ENCODE data around the gene UVRAG. TPM values are rescaled to one million over a fixed set of nuclear protein-coding genes. Genes with fewer than 3 reads are reported as not detected.

Gene UVRAG
- total RNA-seq, 1 donor from 2014 or later: 20.2 TPM

GRCh38 chr11:76172583-76172982, 357.6 kb downstream of the UVRAG start:
- no peaks in the 10 kb centered on the region for H3K36me3 Mint-ChIP-seq (ENCODE audit: unreplicated experiment)
- H3K4me3 Mint-ChIP-seq (ENCODE audit: unreplicated experiment): no peak overlapping the region
- no peak overlapping the region for H3K27ac Mint-ChIP-seq (ENCODE audit: unreplicated experiment)
- no peak for DNase-seq (ENCODE audit: extremely low spot score, unreplicated experiment)
- TF ChIP-seq, protein P1, sequence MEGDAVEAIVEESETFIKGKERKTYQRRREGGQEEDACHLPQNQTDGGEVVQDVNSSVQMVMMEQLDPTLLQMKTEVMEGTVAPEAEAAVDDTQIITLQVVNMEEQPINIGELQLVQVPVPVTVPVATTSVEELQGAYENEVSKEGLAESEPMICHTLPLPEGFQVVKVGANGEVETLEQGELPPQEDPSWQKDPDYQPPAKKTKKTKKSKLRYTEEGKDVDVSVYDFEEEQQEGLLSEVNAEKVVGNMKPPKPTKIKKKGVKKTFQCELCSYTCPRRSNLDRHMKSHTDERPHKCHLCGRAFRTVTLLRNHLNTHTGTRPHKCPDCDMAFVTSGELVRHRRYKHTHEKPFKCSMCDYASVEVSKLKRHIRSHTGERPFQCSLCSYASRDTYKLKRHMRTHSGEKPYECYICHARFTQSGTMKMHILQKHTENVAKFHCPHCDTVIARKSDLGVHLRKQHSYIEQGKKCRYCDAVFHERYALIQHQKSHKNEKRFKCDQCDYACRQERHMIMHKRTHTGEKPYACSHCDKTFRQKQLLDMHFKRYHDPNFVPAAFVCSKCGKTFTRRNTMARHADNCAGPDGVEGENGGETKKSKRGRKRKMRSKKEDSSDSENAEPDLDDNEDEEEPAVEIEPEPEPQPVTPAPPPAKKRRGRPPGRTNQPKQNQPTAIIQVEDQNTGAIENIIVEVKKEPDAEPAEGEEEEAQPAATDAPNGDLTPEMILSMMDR (IDR thresholded peaks at IDR 0.05): no peak
- no peaks in the 10 kb centered on the region for H3K9me3 Mint-ChIP-seq (ENCODE audit: unreplicated experiment)
- no peaks in the 10 kb centered on the region for H3K27me3 Mint-ChIP-seq (ENCODE audit: unreplicated experiment)
- peaks cover 17% of the 10 kb centered on the region for H3K4me1 Mint-ChIP-seq (ENCODE audit: unreplicated experiment)

DNA sequence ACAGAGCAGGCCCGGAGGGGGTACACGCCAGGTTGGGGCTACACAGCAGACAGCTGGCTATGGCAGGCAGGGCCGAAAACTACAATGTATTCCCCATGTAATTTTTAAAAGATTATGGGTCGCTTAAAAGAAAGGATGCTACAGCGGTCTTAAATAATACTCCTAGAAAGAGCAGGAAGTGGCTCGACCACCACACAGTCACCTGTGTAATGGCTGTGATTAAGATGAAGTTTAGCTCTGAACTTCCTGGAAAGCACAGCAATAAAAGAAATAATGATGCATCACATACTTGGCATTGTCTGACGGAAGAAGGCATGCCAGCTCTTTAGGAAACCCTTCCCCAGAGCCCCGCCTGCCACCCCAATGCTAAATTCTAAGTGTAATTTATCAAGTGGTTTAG, 358.7 kb downstream of the UVRAG start:
- Mint-ChIP-seq H3K4me3 (ENCODE audit: unreplicated experiment) (no peak overlapping the region), H3K27ac (ENCODE audit: unreplicated experiment) (no peak overlapping the region), H3K9me3 (ENCODE audit: unreplicated experiment) (no peaks in the 10 kb centered on the region), H3K36me3 (ENCODE audit: unreplicated experiment) (no peaks in the 10 kb centered on the region), H3K4me1 (ENCODE audit: unreplicated experiment) (peaks cover 12% of the 10 kb centered on the region), H3K27me3 (ENCODE audit: unreplicated experiment) (no peaks in the 10 kb centered on the region)
- DNase-seq (ENCODE audit: extremely low spot score, unreplicated experiment): no peak
- TF ChIP-seq, protein P1 (IDR thresholded peaks at IDR 0.05): no peak

GRCh38 chr11:76174330-76174729, 359.3 kb downstream of the UVRAG start:
- H3K27ac Mint-ChIP-seq (ENCODE audit: unreplicated experiment): no peak overlapping the region
- H3K4me3 Mint-ChIP-seq (ENCODE audit: unreplicated experiment): no peak overlapping the region
- H3K27me3 Mint-ChIP-seq (ENCODE audit: unreplicated experiment): no peaks in the 10 kb centered on the region
- no peaks in the 10 kb centered on the region for H3K36me3 Mint-ChIP-seq (ENCODE audit: unreplicated experiment)
- DNase-seq (ENCODE audit: extremely low spot score, unreplicated experiment): no peak
- TF ChIP-seq, protein P1 (IDR thresholded peaks at IDR 0.05): no peak
- H3K9me3 Mint-ChIP-seq (ENCODE audit: unreplicated experiment): no peaks in the 10 kb centered on the region
- H3K4me1 Mint-ChIP-seq (ENCODE audit: unreplicated experiment): peaks cover 9% of the 10 kb centered on the region

GRCh38 chr11:76175783-76176182, 360.8 kb downstream of the UVRAG start:
- no peak for DNase-seq (ENCODE audit: extremely low spot score, unreplicated experiment)
- H3K4me3 Mint-ChIP-seq (ENCODE audit: unreplicated experiment): no peak overlapping the region
- no peaks in the 10 kb centered on the region for H3K9me3 Mint-ChIP-seq (ENCODE audit: unreplicated experiment)
- H3K36me3 Mint-ChIP-seq (ENCODE audit: unreplicated experiment): no peaks in the 10 kb centered on the region
- TF ChIP-seq, protein P1 (IDR thresholded peaks at IDR 0.05): no peak
- no peaks in the 10 kb centered on the region for H3K27me3 Mint-ChIP-seq (ENCODE audit: unreplicated experiment)
- no peak overlapping the region for H3K27ac Mint-ChIP-seq (ENCODE audit: unreplicated experiment)
- peaks cover 5% of the 10 kb centered on the region for H3K4me1 Mint-ChIP-seq (ENCODE audit: unreplicated experiment)

GRCh38 chr11:76176463-76176862, 361.5 kb downstream of the UVRAG start:
- no peak overlapping the region for H3K4me3 Mint-ChIP-seq (ENCODE audit: unreplicated experiment)
- TF ChIP-seq, protein P1 (IDR thresholded peaks at IDR 0.05): no peak
- H3K36me3 Mint-ChIP-seq (ENCODE audit: unreplicated experiment): no peaks in the 10 kb centered on the region
- no peak for DNase-seq (ENCODE audit: extremely low spot score, unreplicated experiment)
- no peaks in the 10 kb centered on the region for H3K27me3 Mint-ChIP-seq (ENCODE audit: unreplicated experiment)
- H3K9me3 Mint-ChIP-seq (ENCODE audit: unreplicated experiment): no peaks in the 10 kb centered on the region
- peaks cover 5% of the 10 kb centered on the region for H3K4me1 Mint-ChIP-seq (ENCODE audit: unreplicated experiment)
- H3K27ac Mint-ChIP-seq (ENCODE audit: unreplicated experiment): no peak overlapping the region

All from osteocyte (in vitro differentiated cells).